ENCODE results near the gene DOCK4. TPM values are rescaled to one million over a fixed set of nuclear protein-coding genes. Genes with fewer than 3 reads are reported as not detected.

DOCK4 gene
- total and polyA plus RNA-seq, 7 donors, result 3.0 to 28.5 (median 14.1) TPM

- intact Hi-C loops (cut with DNase I), result no loop called here
- no peaks in the 10 kb centered on the region for H3K9me3 ChIP-seq
- H3K36me3 ChIP-seq, result no peaks in the 10 kb centered on the region
- H3K4me1 ChIP-seq, result peaks cover 0 to 15% (median 7%) of the 10 kb centered on the region in 4 donors
- no peak overlapping the region for H3K4me3 ChIP-seq
- WGBS, 2 donors, result 88% methylated on average over 3 of the region's 3 CpGs
- no peak overlapping the region for H3K27ac ChIP-seq
- no peaks in the 10 kb centered on the region for H3K27me3 ChIP-seq
- no peak for TF ChIP-seq CTCF (IDR thresholded peaks at IDR 0.05)
- no peak for TF ChIP-seq EP300 (IDR thresholded peaks at IDR 0.05)
- TF ChIP-seq POLR2A (IDR thresholded peaks at IDR 0.05), result no peak
- TF ChIP-seq POLR2AphosphoS5 (IDR thresholded peaks at IDR 0.05), result no peak
- DNase-seq, result no peak
These were observed 136.3 kb downstream of the DOCK4 start for GRCh38 chr7:112069879-112070321.

GRCh38 chr7:112068967-112069366 lies 137.2 kb downstream of the DOCK4 start:
- Histone ChIP-seq H3K27ac (no peak overlapping the region), H3K36me3 (no peaks in the 10 kb centered on the region), H3K27me3 (no peaks in the 10 kb centered on the region), H3K4me1 (peaks cover 0 to 15% (median 7%) of the 10 kb centered on the region in 4 donors), H3K9me3 (no peaks in the 10 kb centered on the region), H3K4me3 (no peak overlapping the region)
- TF ChIP-seq CTCF (IDR thresholded peaks at IDR 0.05), result no peak
- TF ChIP-seq EP300 (IDR thresholded peaks at IDR 0.05), result no peak
- TF ChIP-seq POLR2AphosphoS5 (IDR thresholded peaks at IDR 0.05), result no peak
- TF ChIP-seq POLR2A (IDR thresholded peaks at IDR 0.05), result no peak
- DNase-seq, result no peak
- 92 to 94% methylated on average over 4 of the region's 4 CpGs for WGBS, 2 donors
- intact Hi-C loops (cut with DNase I), result no loop called here

GRCh38 chr7:112067632-112068540 lies 138.3 kb downstream of the DOCK4 start:
- peaks cover 0 to 15% (median 7%) of the 10 kb centered on the region in 4 donors for H3K4me1 ChIP-seq
- intact Hi-C loops (cut with DNase I), result no loop called here
- no peaks in the 10 kb centered on the region for H3K36me3 ChIP-seq
- H3K27ac ChIP-seq, result no peak overlapping the region
- TF ChIP-seq EP300 (IDR thresholded peaks at IDR 0.05), result no peak
- no peak for TF ChIP-seq POLR2AphosphoS5 (IDR thresholded peaks at IDR 0.05)
- TF ChIP-seq CTCF (IDR thresholded peaks at IDR 0.05), result no peak
- no peak for TF ChIP-seq POLR2A (IDR thresholded peaks at IDR 0.05)
- 88 to 89% methylated on average over 5 of the region's 5 CpGs for WGBS, 2 donors
- no peak for DNase-seq
- no peak overlapping the region for H3K4me3 ChIP-seq
- H3K27me3 ChIP-seq, result no peaks in the 10 kb centered on the region
- H3K9me3 ChIP-seq, result no peaks in the 10 kb centered on the region

GRCh38 chr7:112067200-112067599 lies 139.0 kb downstream of the DOCK4 start:
- 68 to 75% methylated on average over 2 of the region's 2 CpGs for whole genome bisulfite sequencing, 2 donors
- Histone ChIP-seq H3K4me3 (no peak overlapping the region), H3K4me1 (peaks cover 0 to 15% (median 7%) of the 10 kb centered on the region in 4 donors), H3K36me3 (no peaks in the 10 kb centered on the region), H3K9me3 (no peaks in the 10 kb centered on the region), H3K27ac (no peak overlapping the region), H3K27me3 (no peaks in the 10 kb centered on the region)
- no peak for DNase-seq
- intact Hi-C loops (cut with DNase I), result no loop called here
- no peak for TF ChIP-seq CTCF (IDR thresholded peaks at IDR 0.05)
- no peak for TF ChIP-seq EP300 (IDR thresholded peaks at IDR 0.05)
- TF ChIP-seq POLR2AphosphoS5 (IDR thresholded peaks at IDR 0.05), result no peak
- TF ChIP-seq POLR2A (IDR thresholded peaks at IDR 0.05), result no peak
